T1000 (cell line): Measurements from ENCODE around the gene KIF26B.
"Not testable (repeated sequence)": the region's sequence is repeated elsewhere in the genome, so short reads cannot be mapped to it uniquely, and the experiment has no call there.

Experiments used
- DNase-seq: peaks from one replicate; lab custom pipeline; 2025; ENCODE audit warnings: mixed read lengths; lab: John Stamatoyannopoulos, UW

Gene KIF26B

DNA sequence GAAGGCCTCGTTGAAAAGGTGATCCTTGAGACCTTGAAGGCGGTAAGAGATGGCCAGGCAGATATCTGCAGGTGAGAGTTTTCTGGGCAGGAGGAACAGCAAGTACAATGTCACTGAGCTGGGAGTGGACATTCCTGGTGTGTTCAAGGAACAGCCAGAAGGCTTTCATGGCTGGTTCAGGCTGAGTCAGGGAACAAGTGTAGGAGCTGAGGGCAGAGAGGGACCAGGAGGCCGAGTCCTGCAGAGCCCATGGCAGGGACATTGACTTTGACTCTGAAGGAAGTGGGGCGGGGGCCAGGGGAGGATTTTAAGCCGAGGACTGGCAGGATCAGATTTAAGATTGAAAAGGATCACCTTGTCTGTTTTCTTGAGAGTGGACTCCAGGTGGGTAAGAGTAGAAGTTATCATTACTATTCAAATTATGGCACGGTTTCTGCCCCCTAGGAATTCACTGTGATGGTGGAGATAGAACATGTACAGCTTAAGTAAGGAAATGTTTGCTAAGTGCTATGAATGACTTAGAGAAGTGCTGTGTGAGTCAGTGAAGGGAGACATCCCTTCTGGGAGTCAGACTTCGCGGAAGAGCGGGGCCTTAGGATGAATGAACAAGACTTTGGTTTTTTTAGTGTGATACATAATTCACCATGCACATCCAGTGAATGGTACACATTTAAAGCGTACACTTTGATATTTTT, 202.3 kb downstream of the KIF26B start:
- no peak for DNase-seq

DNA sequence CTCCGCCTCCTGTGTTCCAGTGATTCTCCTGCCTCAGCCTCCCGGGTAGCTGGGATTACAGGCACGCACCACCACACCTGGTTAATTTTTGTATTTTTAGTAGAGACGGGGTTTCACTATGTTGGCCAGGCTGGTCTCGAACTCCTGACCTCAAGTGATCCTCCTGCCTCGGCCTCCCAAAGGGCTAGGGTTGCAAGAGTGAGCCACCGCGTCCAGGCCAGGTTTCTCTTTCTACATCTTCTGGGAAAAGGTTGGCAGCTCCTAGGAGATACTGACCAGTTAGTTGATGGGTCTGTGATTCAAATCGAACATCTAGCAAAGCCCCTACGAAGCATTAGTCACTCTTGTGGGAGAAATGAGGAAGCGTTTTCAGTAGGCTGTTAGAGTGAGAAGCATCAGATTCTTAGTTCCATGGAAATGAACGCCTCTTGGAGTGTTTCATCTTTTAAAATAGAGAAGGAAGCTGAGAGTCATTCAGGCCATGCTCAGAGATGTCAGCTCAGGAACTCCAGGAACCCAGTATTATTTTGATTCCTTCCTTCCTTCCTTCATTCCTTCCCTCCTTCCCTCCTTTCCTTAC, 204.4 kb downstream of the KIF26B start:
- not testable (repeated sequence) for DNase-seq

DNA sequence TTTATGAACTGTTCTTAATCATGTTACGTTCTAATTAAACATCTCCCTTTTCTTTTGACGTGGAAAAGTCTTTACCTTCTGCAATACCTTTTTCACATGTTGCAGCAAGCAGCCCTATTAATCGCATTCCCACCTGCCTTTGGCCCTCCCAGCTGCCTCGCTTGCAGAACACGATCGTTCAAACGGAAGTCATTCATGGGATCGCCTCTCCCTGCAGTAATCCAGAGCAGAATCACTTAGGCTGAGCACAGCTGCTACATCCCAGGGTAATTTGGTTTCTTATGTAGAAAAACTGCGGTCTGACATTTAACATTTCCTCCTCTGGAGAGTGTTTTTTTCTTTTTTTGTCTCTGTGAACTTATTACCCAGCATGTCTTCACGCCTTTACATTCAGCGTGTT, 206.3 kb downstream of the KIF26B start:
- no peak for DNase-seq

DNA sequence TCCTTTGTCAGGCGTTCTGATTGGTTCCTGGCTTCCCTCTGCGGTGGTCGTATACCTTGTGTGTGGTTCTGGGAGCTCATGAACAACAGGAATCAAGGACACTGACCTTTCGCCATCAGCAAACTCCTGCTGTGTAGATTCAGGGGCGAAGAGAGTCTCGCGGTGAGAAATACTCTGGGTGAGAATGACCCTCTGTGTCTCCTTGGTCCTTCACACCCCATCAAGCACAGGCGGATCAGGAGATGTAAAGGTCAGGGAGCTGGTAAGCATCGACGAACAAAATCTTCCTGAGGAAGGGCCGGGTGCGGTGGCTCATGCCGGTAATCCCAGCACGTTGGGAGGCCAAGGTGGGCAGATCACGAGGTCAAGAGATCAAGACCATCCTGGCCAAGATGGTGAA, 207.2 kb downstream of the KIF26B start:
- DNase-seq: no peak

DNA sequence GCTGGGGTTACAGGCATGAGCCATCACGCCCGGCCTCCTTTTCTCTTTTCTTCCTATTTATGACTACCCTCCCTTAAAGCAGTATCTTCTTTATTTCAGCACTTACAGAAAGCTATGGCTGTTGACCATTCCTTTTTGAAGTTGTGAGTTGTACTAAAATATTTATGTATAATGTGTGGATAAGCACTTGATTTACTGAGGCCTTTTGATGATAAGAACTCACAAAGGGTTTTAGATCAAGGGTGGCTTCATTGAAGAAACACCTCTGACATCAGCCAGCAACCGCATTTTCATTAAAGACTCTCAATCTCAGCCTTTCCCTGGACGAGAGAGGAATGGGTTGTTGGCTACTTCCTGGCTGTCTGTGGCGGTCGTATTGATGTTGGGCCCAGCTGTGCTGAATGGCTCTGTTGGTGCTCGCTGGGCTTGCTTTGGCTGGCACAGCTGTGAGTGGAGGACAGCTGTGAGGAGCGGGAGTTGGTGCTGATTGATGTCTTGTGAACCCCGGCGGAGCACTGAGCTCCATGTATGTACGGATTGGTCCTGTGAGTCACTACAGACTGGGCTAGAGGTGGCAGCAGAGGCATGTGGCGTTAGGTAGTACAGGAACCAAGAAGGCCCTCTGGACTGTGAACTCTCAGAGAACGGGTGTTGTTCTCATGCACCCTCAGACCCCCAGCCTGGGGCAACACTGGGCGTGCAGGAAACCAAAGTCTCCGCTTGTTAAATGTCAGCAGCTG, 208.8 kb downstream of the KIF26B start:
- DNase-seq: no peak

DNA sequence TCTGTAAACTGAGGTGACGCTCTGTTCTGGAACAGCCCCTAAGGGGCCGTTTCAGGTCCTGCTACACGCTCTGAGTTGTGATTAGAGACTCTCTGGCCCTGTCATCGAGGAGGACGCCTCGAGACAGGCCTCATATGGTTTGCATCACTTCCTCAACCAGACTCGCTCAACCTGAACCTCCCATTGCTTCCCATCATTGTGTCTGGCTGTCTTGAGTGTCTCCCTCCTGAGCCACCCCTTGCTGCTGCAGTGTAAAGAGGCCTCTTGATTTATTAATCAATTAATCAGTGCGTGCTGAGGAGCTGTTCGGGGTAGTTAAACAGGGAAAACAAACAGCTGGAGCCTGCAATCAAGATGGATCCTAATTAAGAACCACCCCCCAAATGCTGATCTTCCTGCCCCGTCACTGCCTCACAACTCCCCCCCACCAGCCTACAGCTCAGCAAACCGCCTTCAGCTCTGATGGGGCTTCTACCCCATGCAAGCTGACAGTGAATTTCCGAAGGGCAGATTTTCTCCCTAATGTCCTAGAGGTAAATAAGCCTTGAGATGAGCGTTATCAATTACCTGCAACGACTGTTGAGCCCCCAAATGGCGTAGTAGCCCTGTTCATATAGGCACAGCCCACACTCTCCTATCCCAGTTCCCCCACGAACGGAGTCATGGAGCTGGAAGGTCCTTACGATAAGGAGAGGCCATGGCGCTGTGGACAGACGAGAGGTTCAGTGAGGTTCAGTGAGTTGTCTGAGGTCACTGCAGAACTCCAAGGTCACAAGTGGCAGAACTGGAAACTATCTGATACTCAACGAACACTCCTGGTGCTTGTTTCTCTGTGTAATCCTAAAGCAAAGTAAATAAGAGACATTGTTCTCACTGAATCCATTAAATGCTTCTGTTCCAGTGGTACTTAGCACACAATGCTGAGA, 210.6 kb downstream of the KIF26B start:
- DNase-seq: no peak

DNA sequence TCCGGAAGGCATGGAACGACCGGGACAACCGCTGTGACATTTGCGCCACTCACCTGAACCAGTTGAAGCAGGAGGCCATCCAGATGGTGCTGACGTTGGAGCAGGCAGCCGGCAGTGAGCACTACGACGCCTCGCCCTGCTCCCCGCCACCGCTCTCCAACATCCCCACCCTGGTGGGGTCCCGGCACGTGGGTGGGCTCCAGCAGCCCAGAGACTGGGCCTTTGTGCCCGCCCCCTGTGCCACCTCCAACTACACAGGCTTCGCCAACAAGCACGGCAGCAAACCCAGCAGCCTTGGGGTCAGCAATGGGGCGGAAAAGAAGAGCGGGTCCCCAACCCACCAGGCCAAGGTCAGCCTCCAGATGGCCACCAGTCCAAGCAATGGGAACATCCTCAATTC, 212.1 kb downstream of the KIF26B start:
- DNase-seq: no peak

DNA sequence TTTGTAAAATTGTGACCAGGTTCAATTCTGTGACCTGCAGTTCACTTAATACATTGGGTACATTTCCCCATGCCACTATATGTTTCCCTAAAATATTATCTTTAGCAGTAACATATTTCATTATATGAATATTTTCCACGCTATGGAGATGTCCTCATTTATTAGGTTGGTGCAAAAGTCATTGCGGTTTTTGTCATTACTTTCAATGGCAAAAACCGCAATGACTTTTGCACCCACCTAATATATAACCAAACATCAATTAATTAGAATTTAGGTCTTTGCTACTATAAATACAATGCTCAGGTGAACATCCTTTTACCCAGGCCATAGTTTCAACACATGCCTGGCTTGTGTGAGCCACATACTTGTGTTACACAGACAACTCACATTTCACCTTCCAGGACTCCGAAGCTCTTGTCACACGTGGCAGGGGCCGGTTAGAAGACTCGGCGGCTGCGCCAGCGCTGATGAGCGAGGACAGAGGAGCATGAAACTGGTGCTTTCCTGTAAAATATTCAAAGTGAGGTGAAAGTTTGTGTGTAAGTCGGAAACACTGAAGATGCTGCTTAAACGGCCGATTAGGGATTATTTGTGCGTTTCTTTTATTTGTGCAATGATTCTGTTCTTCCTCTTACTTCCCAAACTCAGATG, 215.5 kb downstream of the KIF26B start:
- DNase-seq: no peak

DNA sequence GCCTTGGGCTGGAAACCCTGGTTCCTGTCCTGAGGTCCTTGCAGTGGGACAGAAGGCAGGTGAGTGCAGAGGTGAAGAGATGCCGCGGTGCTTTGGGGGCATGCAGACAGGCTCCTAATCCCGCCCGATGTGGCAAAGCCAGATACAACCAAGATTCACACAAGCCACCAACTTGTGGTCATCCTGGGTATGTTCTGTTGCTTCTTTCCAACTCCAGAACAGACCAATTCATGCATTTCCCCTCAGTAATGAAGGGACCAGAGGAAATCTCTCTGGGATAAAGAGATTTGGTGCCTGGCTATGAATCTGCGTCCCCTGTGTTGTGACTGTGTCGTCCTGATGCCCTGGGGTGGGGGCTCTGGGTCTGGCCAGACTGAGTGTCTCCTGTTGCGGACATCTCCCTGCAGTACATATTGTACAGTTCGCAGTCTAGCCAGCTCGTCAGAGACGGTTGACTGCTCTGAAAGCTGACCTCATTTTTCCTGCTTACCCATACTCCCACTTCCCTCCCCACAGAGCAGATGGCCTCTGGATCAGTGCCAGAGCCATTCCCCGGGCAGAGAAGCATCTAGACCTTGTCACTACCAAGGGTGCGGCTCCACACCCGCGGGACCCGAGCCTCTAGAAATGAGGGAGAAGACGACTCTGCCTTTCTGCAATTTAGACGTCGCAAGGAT, 216.3 kb downstream of the KIF26B start:
- DNase-seq: no peak

DNA sequence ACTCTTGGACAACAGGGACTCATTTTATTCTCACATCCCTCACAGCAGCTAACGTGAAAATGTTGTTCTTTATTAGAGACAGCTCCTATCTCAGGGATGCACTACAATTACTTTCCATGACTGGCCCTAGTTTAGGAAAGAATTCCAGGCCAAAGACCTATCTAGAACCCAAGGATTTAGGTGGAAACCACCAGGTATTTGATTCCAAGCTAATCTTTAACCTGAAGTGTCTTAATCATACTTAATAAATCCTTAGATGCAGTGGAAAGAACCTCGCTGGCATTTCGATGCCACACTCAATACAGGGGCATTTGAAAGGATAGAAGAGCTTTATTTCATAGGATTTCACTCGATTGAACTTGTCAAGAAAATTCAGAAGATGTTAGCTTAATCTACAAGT, 218.3 kb downstream of the KIF26B start:
- no peak for DNase-seq

DNA sequence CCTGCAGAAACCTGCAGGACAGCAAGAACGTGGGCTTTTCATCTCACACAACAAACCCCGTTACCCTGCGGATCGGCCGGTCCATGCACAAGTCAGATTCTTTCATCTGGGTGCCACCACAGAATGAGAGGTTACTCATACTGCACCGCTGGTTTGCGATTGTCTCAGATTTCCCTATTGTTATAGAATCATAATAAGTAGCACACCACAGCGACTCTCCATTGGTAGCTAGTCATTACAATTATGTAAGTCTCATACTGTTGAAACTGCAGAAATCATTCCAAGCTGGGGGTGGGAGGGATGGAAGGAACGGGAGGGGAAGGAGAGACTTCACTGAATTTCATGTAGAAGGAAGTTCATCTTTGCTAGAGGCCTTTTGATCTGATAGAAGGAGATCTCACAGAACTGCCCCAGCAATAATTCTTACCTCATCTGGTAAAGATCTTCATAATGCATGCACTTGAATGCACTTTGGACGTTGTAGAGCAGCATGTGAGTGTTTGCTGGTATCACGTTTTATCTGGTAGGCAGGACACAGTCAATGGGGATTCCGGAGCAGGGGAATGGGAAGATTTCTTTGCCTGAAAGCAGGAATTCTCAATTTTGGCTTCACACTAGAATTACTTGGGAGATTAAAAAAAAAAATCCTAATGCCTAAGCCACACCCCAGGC, 221.1 kb downstream of the KIF26B start:
- no peak for DNase-seq

DNA sequence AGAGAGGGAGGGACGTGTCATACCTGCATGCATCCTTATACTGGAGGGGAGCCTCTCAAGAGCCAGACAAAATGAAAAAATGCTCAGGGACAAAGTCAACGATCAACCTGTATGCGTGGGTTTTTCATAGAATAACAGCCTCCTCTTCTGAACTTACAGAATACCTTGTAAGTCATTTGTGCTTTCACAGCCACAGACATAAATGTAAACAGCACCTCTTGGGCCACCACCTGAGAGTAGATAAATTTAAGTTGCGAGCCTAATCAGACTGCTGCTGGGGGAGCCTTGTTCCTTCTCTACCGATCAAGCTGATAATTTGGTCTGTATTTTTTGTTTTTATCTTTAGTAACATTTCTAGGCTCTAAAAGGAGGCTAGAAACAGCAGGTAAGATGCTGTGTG, 223.1 kb downstream of the KIF26B start:
- DNase-seq: no peak

DNA sequence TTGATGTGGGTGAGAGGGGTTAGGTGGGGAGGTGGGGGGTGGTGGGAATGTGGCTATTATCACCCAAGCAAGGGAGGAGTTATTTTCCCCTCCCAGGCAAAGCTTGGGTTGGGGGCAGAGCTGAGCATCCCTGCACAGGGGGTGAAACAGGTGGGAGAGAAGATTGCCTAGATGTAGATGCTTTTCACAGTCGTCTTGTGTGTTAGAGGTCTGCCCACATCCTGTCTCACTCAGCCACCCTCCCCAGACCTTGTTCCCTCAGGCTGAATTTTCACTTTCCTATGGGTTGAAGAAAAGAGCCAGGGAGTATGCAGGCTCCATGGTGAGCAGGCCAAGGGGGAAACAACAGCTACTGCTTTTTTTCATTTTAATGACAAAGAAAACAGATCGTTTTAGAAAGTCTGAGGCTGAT, 223.5 kb downstream of the KIF26B start:
- no peak for DNase-seq

DNA sequence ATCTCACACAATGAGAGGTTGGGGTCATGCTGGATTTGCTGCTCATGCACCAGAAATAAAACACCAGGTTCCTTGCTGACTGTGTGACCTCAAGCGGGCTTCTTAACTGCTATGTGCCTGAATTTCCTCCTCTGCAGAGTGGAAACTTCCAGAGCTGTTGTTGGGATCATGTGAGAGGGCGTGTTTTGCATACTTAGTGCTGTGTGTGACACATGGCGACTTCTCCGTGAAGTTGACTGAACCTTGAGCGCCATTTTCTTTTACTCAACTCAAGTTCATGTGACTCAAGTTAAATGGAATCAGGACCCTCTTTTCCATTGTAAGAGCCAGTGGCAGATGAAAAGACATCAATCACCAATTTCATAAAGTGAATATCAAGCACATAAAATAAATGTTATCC, 224.0 kb downstream of the KIF26B start:
- DNase-seq: no peak

DNA sequence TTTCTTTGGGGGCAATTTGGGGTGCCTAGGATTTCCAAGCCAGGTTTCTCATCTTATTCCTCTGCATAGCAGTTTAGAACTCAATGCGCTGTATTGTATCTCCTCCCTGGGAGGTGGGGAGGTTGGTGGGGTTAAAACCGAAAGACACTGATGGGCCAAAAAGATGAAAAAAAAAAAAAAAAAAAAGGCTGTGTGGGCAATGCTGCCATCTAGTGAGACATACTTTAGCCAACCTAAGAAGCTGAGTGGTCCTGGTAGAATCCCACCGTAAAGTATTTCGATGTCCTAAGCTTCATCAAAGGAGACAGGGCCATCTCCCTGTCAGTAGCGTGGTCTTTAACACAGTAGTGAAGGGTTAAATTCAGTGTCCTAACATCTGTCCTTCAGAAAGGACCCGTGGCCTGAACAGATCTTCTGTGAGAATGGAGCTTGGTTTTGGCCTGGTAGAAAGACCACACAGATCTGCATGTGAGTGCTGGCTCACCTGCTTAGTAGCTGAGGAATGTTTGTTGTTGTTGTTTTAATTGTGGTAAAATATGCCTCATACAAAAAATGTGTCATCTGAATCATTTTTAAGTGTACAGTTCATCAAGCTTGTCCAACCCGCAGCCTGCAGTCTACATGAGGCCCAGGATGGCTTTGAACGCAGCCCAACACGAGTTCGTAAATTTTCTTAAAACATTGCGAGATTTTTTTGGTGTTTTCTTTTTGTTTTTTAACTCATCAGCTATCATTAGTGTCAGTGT, 226.2 kb downstream of the KIF26B start:
- no peak for DNase-seq

DNA sequence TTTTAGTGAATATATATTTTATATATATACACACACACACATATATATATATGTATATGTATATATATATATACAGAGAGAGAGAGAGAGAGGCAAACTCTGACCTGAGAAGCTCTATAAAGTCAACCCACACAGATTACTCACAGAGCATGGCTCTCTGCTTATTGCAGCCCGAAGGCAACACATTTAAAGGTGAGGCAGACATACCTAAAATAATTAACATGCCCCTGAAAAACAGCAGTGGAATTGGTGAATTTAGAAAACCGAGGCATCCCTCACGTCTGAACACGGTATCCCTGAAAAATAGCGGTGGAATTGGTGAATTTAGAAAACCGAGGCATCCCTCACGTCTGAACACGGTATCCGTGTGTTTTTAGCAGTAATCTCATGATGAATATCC, 228.2 kb downstream of the KIF26B start:
- no peak for DNase-seq

DNA sequence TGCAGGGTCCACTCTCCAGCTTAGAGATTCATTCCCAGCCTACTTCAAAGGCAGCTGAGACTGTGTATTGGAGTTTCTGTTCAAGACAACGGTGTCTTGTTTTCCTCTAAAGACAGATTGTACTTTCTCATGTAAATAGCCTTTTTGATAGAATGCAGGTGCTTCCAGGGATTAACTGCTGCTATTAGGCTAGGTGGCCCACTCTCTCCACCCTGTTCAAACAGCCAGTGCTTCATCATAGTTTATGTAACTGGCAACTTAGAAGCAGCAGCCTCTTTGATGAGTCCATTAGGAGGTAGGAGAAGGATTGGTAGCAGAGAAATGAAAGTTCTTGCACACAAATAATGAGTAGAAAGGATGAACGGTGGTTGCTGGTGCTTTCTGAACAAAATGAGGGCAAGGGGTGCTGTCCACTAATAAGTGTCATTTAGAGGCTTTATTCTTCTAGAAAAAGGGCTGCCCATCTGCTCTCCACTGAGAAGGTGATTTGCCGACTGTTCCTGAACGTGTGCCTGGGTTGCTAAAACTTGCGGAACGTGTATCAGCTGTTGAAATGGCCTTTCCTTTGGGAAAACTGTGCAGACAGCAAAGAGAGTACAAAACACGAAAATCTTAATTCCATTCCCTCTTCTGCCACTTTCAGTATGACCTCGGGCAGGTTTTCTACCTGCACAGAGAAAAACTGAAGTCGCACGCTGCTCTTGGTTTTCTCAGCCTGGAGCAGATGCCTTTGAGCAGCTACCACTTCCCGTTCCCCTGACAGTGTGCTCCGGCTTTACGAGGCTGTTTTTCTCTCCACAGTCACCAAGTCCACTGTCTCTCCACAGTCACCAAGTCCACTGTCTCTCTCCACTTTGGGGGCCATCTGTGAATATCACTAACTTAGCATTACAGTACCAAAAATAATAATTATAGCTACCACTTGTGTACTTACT, 228.9 kb downstream of the KIF26B start:
- DNase-seq: no peak

DNA sequence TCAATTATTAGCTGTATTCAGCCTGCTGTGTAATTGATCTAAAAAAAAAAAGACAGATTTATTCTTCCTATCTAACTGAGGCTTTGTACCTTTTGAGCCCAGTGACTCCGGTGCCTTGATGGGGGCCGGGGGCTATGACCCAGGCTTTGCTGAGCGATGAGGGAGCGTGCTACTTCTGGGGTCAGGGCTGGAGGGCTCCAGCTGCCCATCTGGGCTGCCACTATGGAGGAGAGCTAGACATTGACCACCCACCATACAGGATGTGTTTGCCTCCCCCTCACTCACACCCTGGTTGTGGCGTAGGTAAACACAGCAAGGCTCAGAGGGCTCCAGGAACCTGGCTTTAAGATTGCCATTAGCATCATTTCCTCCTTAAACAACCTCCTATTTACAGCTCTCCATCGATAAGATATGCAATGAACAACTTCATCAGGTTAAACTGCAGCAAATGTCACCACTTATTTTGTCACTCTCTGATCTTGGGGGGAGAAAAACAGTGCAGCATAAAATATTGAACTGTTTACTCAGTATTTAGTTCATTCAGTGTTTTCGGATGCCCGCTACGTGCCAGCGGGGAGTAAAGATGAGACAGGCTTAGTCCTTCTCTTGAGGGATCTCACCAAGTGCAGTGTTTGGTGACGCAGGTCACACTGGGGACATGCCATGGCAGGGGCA, 231.6 kb downstream of the KIF26B start:
- no peak for DNase-seq
